SK-N-SH (cell line): ENCODE results near the gene HERC3. TPM values are rescaled to one million over a fixed set of nuclear protein-coding genes. Genes with fewer than 3 reads are reported as not detected.

Source experiments
- CTCF ChIA-PET: fragments of 300-600, 350-600 bp; formaldehyde crosslinking; extraction: SDS; loops from one replicate; lab custom pipeline; 2021; lab: Yijun Ruan, JAX
- POLR2A ChIA-PET: fragments of 350-600 bp; sonication (Branson Sonifier 250); formaldehyde crosslinking; extraction: SDS; loops from one replicate; lab custom pipeline; 2020; ENCODE audit warnings: antibody characterized with exemption, inconsistent platforms; lab: Yijun Ruan, JAX
- DNase-seq: peaks from one replicate; pipeline ENCODE4 v3.0.0; 2012
- H2AFZ ChIP-seq: fragments of 200-600 bp; sonication (generic); 2 replicates; pipeline ENCODE4 v1.8.1; 2016; ENCODE audit warnings: antibody characterized with exemption, mild to moderate bottlenecking, low read depth
- H3F3A ChIP-seq: fragments of 200-600 bp; sonication (generic); replicated peaks from 2 replicates; pipeline ENCODE3; 2016; ENCODE audit warnings: antibody characterized with exemption, mild to moderate bottlenecking; ENCODE audit not compliant: insufficient read depth
- H3K27ac ChIP-seq, 2 experiments: fragments of 200-500 bp in 1 of 2; fragments of 200-600 bp in 1 of 2; sonication (Bioruptor generic) in 1 of 2; sonication (generic), shearing (Covaris generic) in 1 of 2; 2 replicates each; pipeline versions ENCODE4 v1.5.1 to v1.6.1; 2014 to 2016; ENCODE audit warnings: low read depth in 2 of 2, inconsistent platforms in 1 of 2, low read length in 1 of 2, mild to moderate bottlenecking in 1 of 2, mixed read lengths in 1 of 2
- H3K27me3 ChIP-seq: fragments of 200-600 bp; sonication (generic), shearing (Covaris generic); 2 replicates; pipeline ENCODE4 v1.6.1; 2016; ENCODE audit warnings: mixed run types; ENCODE audit not compliant: insufficient read depth
- H3K36me3 ChIP-seq, 2 experiments: fragments of 200-500 bp in 1 of 2; fragments of 200-600 bp in 1 of 2; sonication (Bioruptor generic) in 1 of 2; sonication (generic) in 1 of 2; replicated peaks in 1 of 2; 2 replicates each; pipeline versions ENCODE3 to v1.5.1; 2014 to 2016; ENCODE audit warnings: low read length in 1 of 2, mild to moderate bottlenecking in 1 of 2; ENCODE audit not compliant: insufficient read depth in 2 of 2, control insufficient read depth in 1 of 2
- H3K4me1 ChIP-seq, 2 experiments: fragments of 200-500 bp in 1 of 2; fragments of 200-600 bp in 1 of 2; sonication (Bioruptor generic) in 1 of 2; sonication (generic), shearing (Covaris generic) in 1 of 2; 2 replicates each; pipeline versions ENCODE4 v1.5.1 to v1.6.1; 2014 to 2016; ENCODE audit warnings: low read depth in 1 of 2, low read length in 1 of 2, mixed run types in 1 of 2; ENCODE audit not compliant: insufficient read depth in 2 of 2, control insufficient read depth in 1 of 2
- H3K4me2 ChIP-seq: fragments of 200-600 bp; sonication (generic), shearing (Covaris generic); 2 replicates; pipeline ENCODE4 v1.6.1; 2017; ENCODE audit warnings: mixed run types
- H3K4me3 ChIP-seq, 2 experiments: fragments of 200-500 bp in 1 of 2; fragments of 200-600 bp in 1 of 2; sonication (Bioruptor generic) in 1 of 2; sonication (generic), shearing (Covaris generic) in 1 of 2; 2 replicates each; pipeline versions ENCODE4 v1.5.1 to v1.8.1; 2014 to 2016; ENCODE audit warnings: low read depth in 2 of 2, inconsistent platforms in 1 of 2, low read length in 1 of 2, mild to moderate bottlenecking in 1 of 2, mixed read lengths in 1 of 2, moderate library complexity in 1 of 2
- H3K79me2 ChIP-seq: fragments of 200-600 bp; sonication (generic); 2 replicates; pipeline ENCODE4 v1.8.1; 2017; ENCODE audit warnings: mild to moderate bottlenecking; ENCODE audit not compliant: insufficient read depth
- H3K9ac ChIP-seq: fragments of 200-600 bp; sonication (generic); 2 replicates; pipeline ENCODE4 v1.6.1; 2017; ENCODE audit warnings: mixed run types
- H3K9me2 ChIP-seq: fragments of 200-600 bp; sonication (generic); 2 replicates; pipeline ENCODE4 v1.6.1; 2017; ENCODE audit warnings: mixed run types
- H3K9me3 ChIP-seq: fragments of 200-600 bp; sonication (generic); 2 replicates; pipeline ENCODE4 v1.6.1; 2017; ENCODE audit warnings: mixed run types, mild to moderate bottlenecking, moderate library complexity
- H4K20me1 ChIP-seq: fragments of 200-600 bp; sonication (generic); 2 replicates; pipeline ENCODE4 v1.6.1; 2017; ENCODE audit warnings: mild to moderate bottlenecking, mixed run types; ENCODE audit not compliant: insufficient read depth
- CHD2 ChIP-seq: fragments of 150-350 bp; IDR thresholded peaks from 2 replicates; pipeline ENCODE4 v1.6.1; 2018; ENCODE audit warnings: low read length; ENCODE audit not compliant: partially characterized antibody
- EZH2phosphoT487 ChIP-seq: fragments of 200-600 bp; sonication (generic); IDR thresholded peaks from 2 replicates; pipeline ENCODE4 v1.6.1; 2017; ENCODE audit warnings: low read depth, mixed run types, mild to moderate bottlenecking, antibody characterized with exemption, moderate library complexity, borderline replicate concordance
- FOSL2 ChIP-seq: IDR thresholded peaks from 2 replicates; pipeline ENCODE4 v1.4.0; 2012; ENCODE audit warnings: low read depth, mild to moderate bottlenecking, moderate library complexity, borderline replicate concordance
- PBX3 ChIP-seq: IDR thresholded peaks from 2 replicates; pipeline ENCODE4; 2012
- POLR2AphosphoS5 ChIP-seq: IDR thresholded peaks from 2 replicates; pipeline ENCODE4 v1.6.1; 2012; ENCODE audit warnings: low read depth, low read length
- RAD21 ChIP-seq: IDR thresholded peaks from 2 replicates; pipeline ENCODE4 v1.6.1; 2012; ENCODE audit warnings: mild to moderate bottlenecking, low read length
- RXRA ChIP-seq: IDR thresholded peaks from 2 replicates; pipeline ENCODE4 v1.4.0; 2012; ENCODE audit warnings: low read depth, mild to moderate bottlenecking, borderline replicate concordance
- SIN3A ChIP-seq: IDR thresholded peaks from 2 replicates; pipeline ENCODE4 v1.6.1; 2012; ENCODE audit warnings: low read depth, mild to moderate bottlenecking, low read length, moderate library complexity, borderline replicate concordance
- SMC3 ChIP-seq: IDR thresholded peaks from 2 replicates; pipeline ENCODE4 v1.6.1; 2012; ENCODE audit warnings: low read depth, low read length, improper control_type of control experiment
- TAF1 ChIP-seq: IDR thresholded peaks from 2 replicates; pipeline ENCODE4 v1.6.1; 2012; ENCODE audit warnings: low read depth, mild to moderate bottlenecking, low read length, moderate library complexity, borderline replicate concordance
- WGBS: methylation state at CpG from one replicate; pipeline ENCODE4 v1.1.6; 2017; ENCODE audit warnings: low lambda C conversion rate; 5-methylcytosine and 5-hydroxymethylcytosine counted together
- polyA plus RNA-seq, 3 experiments: library from polyadenylated mRNA; depleted of rRNA; stranded (reverse); fragments of >200 nt; gene quantifications; 2 replicates each; pipeline ENCODE4 v1.2.3, GENCODE V29; 2012
- TF ChIP-seq, protein P1 (sequence below): IDR thresholded peaks from 2 replicates; pipeline ENCODE4 v1.4.0; 2012; ENCODE audit warnings: low read depth, borderline replicate concordance
- TF ChIP-seq, protein P2 (sequence below): IDR thresholded peaks from 2 replicates; pipeline ENCODE4 v1.4.0; 2012; ENCODE audit warnings: low read depth
- TF ChIP-seq, protein P3 (sequence below): IDR thresholded peaks from 2 replicates; pipeline ENCODE4 v1.4.0; 2012; ENCODE audit warnings: low read depth, borderline replicate concordance

The HERC3 gene
- polyA plus RNA-seq, 1 of the 3 experiments (the other 2 are of a cell fraction), result 4.6 TPM

DNA sequence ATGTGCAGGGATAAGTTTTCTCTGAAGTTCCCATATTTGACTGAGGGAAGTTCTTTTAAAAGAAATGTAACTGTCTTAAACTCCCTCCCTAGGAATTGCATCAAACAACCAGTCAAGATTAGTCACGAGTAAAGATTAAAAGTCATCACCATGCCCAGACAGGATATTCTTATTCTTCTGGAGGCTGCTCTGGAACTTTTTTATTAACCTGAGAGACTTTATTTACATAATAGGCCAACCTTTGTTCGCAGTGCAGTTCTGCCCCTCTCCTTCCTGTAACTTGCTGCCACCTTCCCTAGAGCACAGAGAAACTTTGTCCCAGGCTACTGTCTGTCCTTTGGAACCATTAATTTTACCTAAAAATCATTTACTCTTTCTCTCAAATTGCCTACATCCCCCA lies 9.8 kb upstream of the HERC3 start:
- H3K27me3 ChIP-seq, result no peaks in the 10 kb centered on the region
- H3K4me1 ChIP-seq, result no peaks in the 10 kb centered on the region
- no peak for DNase-seq
- TF ChIP-seq PBX3 (no peak), FOSL2 (no peak), TAF1 (no peak), SIN3A (no peak), CHD2 (no peak), RAD21 (no peak), POLR2AphosphoS5 (no peak), RXRA (no peak), EZH2phosphoT487 (no peak), SMC3 (no peak)
- TF ChIP-seq, protein P1, sequence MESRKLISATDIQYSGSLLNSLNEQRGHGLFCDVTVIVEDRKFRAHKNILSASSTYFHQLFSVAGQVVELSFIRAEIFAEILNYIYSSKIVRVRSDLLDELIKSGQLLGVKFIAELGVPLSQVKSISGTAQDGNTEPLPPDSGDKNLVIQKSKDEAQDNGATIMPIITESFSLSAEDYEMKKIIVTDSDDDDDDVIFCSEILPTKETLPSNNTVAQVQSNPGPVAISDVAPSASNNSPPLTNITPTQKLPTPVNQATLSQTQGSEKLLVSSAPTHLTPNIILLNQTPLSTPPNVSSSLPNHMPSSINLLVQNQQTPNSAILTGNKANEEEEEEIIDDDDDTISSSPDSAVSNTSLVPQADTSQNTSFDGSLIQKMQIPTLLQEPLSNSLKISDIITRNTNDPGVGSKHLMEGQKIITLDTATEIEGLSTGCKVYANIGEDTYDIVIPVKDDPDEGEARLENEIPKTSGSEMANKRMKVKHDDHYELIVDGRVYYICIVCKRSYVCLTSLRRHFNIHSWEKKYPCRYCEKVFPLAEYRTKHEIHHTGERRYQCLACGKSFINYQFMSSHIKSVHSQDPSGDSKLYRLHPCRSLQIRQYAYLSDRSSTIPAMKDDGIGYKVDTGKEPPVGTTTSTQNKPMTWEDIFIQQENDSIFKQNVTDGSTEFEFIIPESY, result no peak
- TF ChIP-seq, protein P2, sequence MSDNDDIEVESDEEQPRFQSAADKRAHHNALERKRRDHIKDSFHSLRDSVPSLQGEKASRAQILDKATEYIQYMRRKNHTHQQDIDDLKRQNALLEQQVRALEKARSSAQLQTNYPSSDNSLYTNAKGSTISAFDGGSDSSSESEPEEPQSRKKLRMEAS, result no peak
- H3F3A ChIP-seq, result no peaks in the 10 kb centered on the region
- no peak overlapping the region for H3K9ac ChIP-seq
- 78% methylated on average over 2 of the region's 2 CpGs for WGBS
- no peak overlapping the region for H3K4me2 ChIP-seq
- H4K20me1 ChIP-seq, result no peaks in the 10 kb centered on the region
- H3K4me3 ChIP-seq, result no peak overlapping the region
- no peaks in the 10 kb centered on the region for H3K79me2 ChIP-seq
- no peak overlapping the region for H2AFZ ChIP-seq
- CTCF ChIA-PET, result no interaction called here
- no peaks in the 10 kb centered on the region for H3K9me2 ChIP-seq
- no peaks in the 10 kb centered on the region for H3K9me3 ChIP-seq
- no peak overlapping the region for H3K27ac ChIP-seq
- POLR2A ChIA-PET, result no interaction called here
- H3K36me3 ChIP-seq, result no peaks in the 10 kb centered on the region

- CTCF ChIA-PET, result interaction anchor here (0.7 to 1.2 kb wide), 2 partner anchors 20 to 75 kb away, joined by 3 read pairs; no protein-coding TSS in a partner anchor
These were observed 8.4 kb upstream of the HERC3 start for GRCh38 chr4:88583631-88584470.

More at GRCh38 chr4:88583631-88584470, 8.4 kb upstream of the HERC3 start:
- no peaks in the 10 kb centered on the region for H3K9me2 ChIP-seq
- H3K79me2 ChIP-seq, result no peaks in the 10 kb centered on the region
- H3K27me3 ChIP-seq, result no peaks in the 10 kb centered on the region
- no peak overlapping the region for H3K4me2 ChIP-seq
- no peak for DNase-seq
- H3K4me1 ChIP-seq, result no peaks in the 10 kb centered on the region
- H3K9me3 ChIP-seq, result no peaks in the 10 kb centered on the region
- POLR2A ChIA-PET, result no interaction called here
- H3F3A ChIP-seq, result peaks cover 4% of the 10 kb centered on the region
- no peak overlapping the region for H3K27ac ChIP-seq
- H4K20me1 ChIP-seq, result no peaks in the 10 kb centered on the region
- H3K9ac ChIP-seq, result no peak overlapping the region
- H3K4me3 ChIP-seq, result no peak overlapping the region
- peaks cover 0 to 4% of the 10 kb centered on the region in 2 experiments for H3K36me3 ChIP-seq
- WGBS, result 83% methylated on average over 3 of the region's 3 CpGs
- no peak overlapping the region for H2AFZ ChIP-seq
- TF ChIP-seq, protein P3, sequence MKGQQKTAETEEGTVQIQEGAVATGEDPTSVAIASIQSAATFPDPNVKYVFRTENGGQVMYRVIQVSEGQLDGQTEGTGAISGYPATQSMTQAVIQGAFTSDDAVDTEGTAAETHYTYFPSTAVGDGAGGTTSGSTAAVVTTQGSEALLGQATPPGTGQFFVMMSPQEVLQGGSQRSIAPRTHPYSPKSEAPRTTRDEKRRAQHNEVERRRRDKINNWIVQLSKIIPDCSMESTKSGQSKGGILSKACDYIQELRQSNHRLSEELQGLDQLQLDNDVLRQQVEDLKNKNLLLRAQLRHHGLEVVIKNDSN, result no peak
